HepG2 (cell line): Measurements from ENCODE around the gene C1GALT1. TPM values are rescaled to one million over a fixed set of nuclear protein-coding genes. Genes with fewer than 3 reads are reported as not detected.

Source experiments
- DNMT1 ChIP-seq: sonication (generic); formaldehyde crosslinking; IDR thresholded peaks from 2 replicates; pipeline ENCODE4 v1.5.1; 2020; ENCODE audit warnings: mild to moderate bottlenecking, missing genetic modification reagents
- EP300 ChIP-seq, 3 experiments: sonication (generic) in 1 of 3; formaldehyde crosslinking in 1 of 3; IDR thresholded peaks; 2 replicates each; pipeline versions ENCODE4 v1.5.1 to v1.6.1; 2011 to 2020; ENCODE audit warnings: low read depth in 2 of 3, low read length in 2 of 3, borderline replicate concordance in 1 of 3, improper control_type of control experiment in 1 of 3, mild to moderate bottlenecking in 1 of 3, missing genetic modification reagents in 1 of 3, moderate library complexity in 1 of 3
- GABPB1 ChIP-seq: IDR thresholded peaks from 2 replicates; pipeline ENCODE4 v1.6.1; 2016; ENCODE audit warnings: mild to moderate bottlenecking, missing genetic modification reagents, moderate library complexity, missing compliant biosample characterization
- HOXA5 ChIP-seq: sonication (generic); formaldehyde crosslinking; IDR thresholded peaks from 2 replicates; pipeline ENCODE4 v1.4.0; 2020; ENCODE audit warnings: missing genetic modification reagents
- MAZ ChIP-seq, 2 experiments: sonication (generic) in 1 of 2; formaldehyde crosslinking in 1 of 2; IDR thresholded peaks; 2 replicates each; pipeline versions ENCODE4 v1.5.0 to v1.6.1; 2012 to 2020; ENCODE audit warnings: low read depth in 2 of 2, mild to moderate bottlenecking in 2 of 2, borderline replicate concordance in 1 of 2, improper control_type of control experiment in 1 of 2, low read length in 1 of 2, missing genetic modification reagents in 1 of 2, moderate library complexity in 1 of 2
- PLSCR1 ChIP-seq: sonication (generic); formaldehyde crosslinking; IDR thresholded peaks from 2 replicates; pipeline ENCODE4 v1.5.0; 2020; ENCODE audit warnings: missing genetic modification reagents, mild to moderate bottlenecking, borderline replicate concordance
- RCOR2 ChIP-seq: IDR thresholded peaks from 2 replicates; pipeline ENCODE4 v1.6.1; 2016; ENCODE audit warnings: missing biosample characterization, missing genetic modification reagents
- SIN3B ChIP-seq: fragments of 150-350 bp; IDR thresholded peaks from 2 replicates; pipeline ENCODE4 v1.6.1; 2014; ENCODE audit warnings: low read length
- STAT6 ChIP-seq: sonication (generic); formaldehyde crosslinking; IDR thresholded peaks from 2 replicates; pipeline ENCODE4 v1.4.0; 2020; ENCODE audit warnings: missing genetic modification reagents, mild to moderate bottlenecking, borderline replicate concordance
- ZBTB44 ChIP-seq: sonication (generic); formaldehyde crosslinking; IDR thresholded peaks from 2 replicates; pipeline ENCODE4 v1.4.0; 2020; ENCODE audit warnings: missing genetic modification reagents
- ZBTB7A ChIP-seq: sonication (generic); formaldehyde crosslinking; IDR thresholded peaks from 2 replicates; pipeline ENCODE4 v1.8.0; 2022; ENCODE audit warnings: mild to moderate bottlenecking, missing genetic modification reagents
- ZNF646 ChIP-seq: sonication (generic); formaldehyde crosslinking; IDR thresholded peaks from 2 replicates; pipeline ENCODE4 v1.9.0; 2021; ENCODE audit warnings: mild to moderate bottlenecking, missing genetic modification reagents
- ZSCAN21 ChIP-seq: sonication (generic); formaldehyde crosslinking; IDR thresholded peaks from 2 replicates; pipeline ENCODE4 v1.8.0; 2022; ENCODE audit warnings: mild to moderate bottlenecking, missing genetic modification reagents, moderate library complexity, borderline replicate concordance
- ZZZ3 ChIP-seq: sonication (generic); formaldehyde crosslinking; IDR thresholded peaks from 2 replicates; pipeline ENCODE4 v1.4.0; 2020; ENCODE audit warnings: missing genetic modification reagents, mild to moderate bottlenecking, borderline replicate concordance
- polyA plus RNA-seq, 8 experiments: library from polyadenylated mRNA; depleted of rRNA in 3 of 8; stranded (reverse) in 7 of 8; unstranded in 1 of 8; fragments of >200 nt; fragmentation: Illumina TruSeq in 4 of 8; extraction: Trizol in 4 of 8; gene quantifications; 2 replicates each; pipeline versions ENCODE4 v1.2.1 to v1.2.3, GENCODE V29; 2011 to 2016; ENCODE audit warnings: low read depth in 4 of 8, missing spikeins in 1 of 8, mixed read lengths in 1 of 8; ENCODE audit not compliant: insufficient read depth in 1 of 8
- total RNA-seq, 5 experiments: library from RNA; depleted of rRNA; stranded (reverse); fragments of >200 nt; fragmentation: Illumina TruSeq; extraction: Trizol; gene quantifications; 2 replicates each; pipeline ENCODE4 v1.2.3, GENCODE V29; 2016; ENCODE audit warnings: low read depth in 1 of 5

C1GALT1 gene
- total and polyA plus RNA-seq, 2 of the 13 experiments (the other 11 are each of a cell fraction or from before 2014, with no cell fraction given): 57.1 to 65.9 TPM

- peak; percentile 12; the same call in 1 of the 2 replicates for TF ChIP-seq ZNF646 (CRISPR knock-in tag)
- no peak for TF ChIP-seq ZBTB44 (CRISPR knock-in tag)
- TF ChIP-seq ZSCAN21 (CRISPR knock-in tag): peak; percentile 62; the same call in 1 of the 2 replicates
- peak; percentile 59; the same call in 1 of the 2 replicates for TF ChIP-seq DNMT1 (CRISPR knock-in tag)
- TF ChIP-seq ZBTB7A (CRISPR knock-in tag): peak; percentile 79; the same call in 1 of the 2 replicates
- TF ChIP-seq GABPB1 (CRISPR knock-in tag): peak; percentile 74; the same call in 1 of the 2 replicates
- TF ChIP-seq ZZZ3 (CRISPR knock-in tag): 0 out of 2 replicates have a peak, but pooled peaks have one; percentile 53
- TF ChIP-seq EP300 (IDR thresholded peaks at IDR 0.05; ENCODE audit: low read depth in 2 of 2, low read length in 2 of 2): peak; percentile 11 to 36; a peak in 1 of 4 replicates
- peak; percentile 68 for TF ChIP-seq EP300 (CRISPR knock-in tag; IDR thresholded peaks at IDR 0.05; ENCODE audit: borderline replicate concordance)
- no peak for TF ChIP-seq PLSCR1 (CRISPR knock-in tag)
- no peak for TF ChIP-seq STAT6 (CRISPR knock-in tag)
- TF ChIP-seq SIN3B: no peak; the same call in 1 of the 2 replicates
- TF ChIP-seq RCOR2 (CRISPR knock-in tag): peak; percentile 44; the same call in 1 of the 2 replicates
- peak; percentile 93 for TF ChIP-seq MAZ (IDR thresholded peaks at IDR 0.05; ENCODE audit: borderline replicate concordance, low read depth, low read length)
- peak; percentile 97 for TF ChIP-seq MAZ (CRISPR knock-in tag; IDR thresholded peaks at IDR 0.05; ENCODE audit: low read depth)
- TF ChIP-seq HOXA5 (CRISPR knock-in tag): peak; percentile 75; the same call in 1 of the 2 replicates
Measured at GRCh38 chr7:7182156-7183060, at the start of gene C1GALT1 (continued).
